Measurements from ENCODE around the gene MYOCD.

The MYOCD gene

GRCh38 chr17:12683299-12683698, 17.6 kb downstream of the MYOCD start:
- Histone ChIP-seq H3K79me2 (ENCODE audit: insufficient read depth, low read length) (no peaks in the 10 kb centered on the region), H3K4me3 (ENCODE audit: low read depth in 1 of 2, low read length in 2 of 2) (no peak overlapping the region), H3K9me3 (ENCODE audit: insufficient read depth, low read length, severe bottlenecking) (no peaks in the 10 kb centered on the region), H3K27me3 (ENCODE audit: insufficient read depth, low read length, poor library complexity) (no peaks in the 10 kb centered on the region), H3K27ac (ENCODE audit: low read length) (no peak overlapping the region), H4K20me1 (ENCODE audit: insufficient read depth, low read length) (no peaks in the 10 kb centered on the region), H3K4me2 (ENCODE audit: insufficient read depth, low read length) (no peak overlapping the region), H2AFZ (ENCODE audit: low read depth, low read length) (no peak overlapping the region), H3K36me3 (ENCODE audit: insufficient read depth, low read length) (no peaks in the 10 kb centered on the region), H3K9ac (ENCODE audit: low read depth, low read length) (no peak overlapping the region), H3K4me1 (ENCODE audit: insufficient read depth, low read length) (no peaks in the 10 kb centered on the region)
- TF ChIP-seq CTCF (IDR thresholded peaks at IDR 0.05; ENCODE audit: borderline replicate concordance, extremely low read depth, low read length, poor library complexity, severe bottlenecking): no peak
- TF ChIP-seq EZH2 (IDR thresholded peaks at IDR 0.05; ENCODE audit: borderline replicate concordance, low read depth, low read length, severe bottlenecking): no peak
- ATAC-seq (ENCODE audit: insufficient read depth, low read depth) (no peak), DNase-seq (no peak)

GRCh38 chr17:12686486-12686885, 20.8 kb downstream of the MYOCD start:
- no peak overlapping the region for H3K4me3 ChIP-seq (ENCODE audit: low read depth in 1 of 2, low read length in 2 of 2)
- no peak for DNase-seq
- no peaks in the 10 kb centered on the region for H3K79me2 ChIP-seq (ENCODE audit: insufficient read depth, low read length)
- no peak overlapping the region for H2AFZ ChIP-seq (ENCODE audit: low read depth, low read length)
- H3K4me2 ChIP-seq (ENCODE audit: insufficient read depth, low read length): no peak overlapping the region
- TF ChIP-seq CTCF (IDR thresholded peaks at IDR 0.05; ENCODE audit: borderline replicate concordance, extremely low read depth, low read length, poor library complexity, severe bottlenecking) (no peak), EZH2 (IDR thresholded peaks at IDR 0.05; ENCODE audit: borderline replicate concordance, low read depth, low read length, severe bottlenecking) (no peak)
- H4K20me1 ChIP-seq (ENCODE audit: insufficient read depth, low read length): no peaks in the 10 kb centered on the region
- H3K36me3 ChIP-seq (ENCODE audit: insufficient read depth, low read length): no peaks in the 10 kb centered on the region
- no peak for ATAC-seq (ENCODE audit: insufficient read depth, low read depth)
- H3K27ac ChIP-seq (ENCODE audit: low read length): no peak overlapping the region
- H3K27me3 ChIP-seq (ENCODE audit: insufficient read depth, low read length, poor library complexity): no peaks in the 10 kb centered on the region
- H3K9ac ChIP-seq (ENCODE audit: low read depth, low read length): no peak overlapping the region
- no peaks in the 10 kb centered on the region for H3K4me1 ChIP-seq (ENCODE audit: insufficient read depth, low read length)
- no peaks in the 10 kb centered on the region for H3K9me3 ChIP-seq (ENCODE audit: insufficient read depth, low read length, severe bottlenecking)

- Histone ChIP-seq H3K36me3 (ENCODE audit: insufficient read depth, low read length) (no peaks in the 10 kb centered on the region), H3K4me1 (ENCODE audit: insufficient read depth, low read length) (no peaks in the 10 kb centered on the region), H3K4me3 (ENCODE audit: low read depth in 1 of 2, low read length in 2 of 2) (no peak overlapping the region), H3K4me2 (ENCODE audit: insufficient read depth, low read length) (no peak overlapping the region), H3K9ac (ENCODE audit: low read depth, low read length) (no peak overlapping the region), H3K27me3 (ENCODE audit: insufficient read depth, low read length, poor library complexity) (no peaks in the 10 kb centered on the region), H3K27ac (ENCODE audit: low read length) (no peak overlapping the region), H3K9me3 (ENCODE audit: insufficient read depth, low read length, severe bottlenecking) (no peaks in the 10 kb centered on the region), H2AFZ (ENCODE audit: low read depth, low read length) (no peak overlapping the region), H4K20me1 (ENCODE audit: insufficient read depth, low read length) (no peaks in the 10 kb centered on the region), H3K79me2 (ENCODE audit: insufficient read depth, low read length) (no peaks in the 10 kb centered on the region)
- ATAC-seq (ENCODE audit: insufficient read depth, low read depth): no peak
- DNase-seq: no peak
- TF ChIP-seq CTCF (IDR thresholded peaks at IDR 0.05; ENCODE audit: borderline replicate concordance, extremely low read depth, low read length, poor library complexity, severe bottlenecking) (no peak), EZH2 (IDR thresholded peaks at IDR 0.05; ENCODE audit: borderline replicate concordance, low read depth, low read length, severe bottlenecking) (no peak)
These were observed 22.7 kb downstream of the MYOCD start for GRCh38 chr17:12688382-12688781.

- H3K4me1 ChIP-seq (ENCODE audit: insufficient read depth, low read length): no peaks in the 10 kb centered on the region
- no peaks in the 10 kb centered on the region for H3K79me2 ChIP-seq (ENCODE audit: insufficient read depth, low read length)
- no peaks in the 10 kb centered on the region for H3K27me3 ChIP-seq (ENCODE audit: insufficient read depth, low read length, poor library complexity)
- DNase-seq (no peak), ATAC-seq (ENCODE audit: insufficient read depth, low read depth) (no peak)
- no peak overlapping the region for H3K27ac ChIP-seq (ENCODE audit: low read length)
- H3K9me3 ChIP-seq (ENCODE audit: insufficient read depth, low read length, severe bottlenecking): no peaks in the 10 kb centered on the region
- no peaks in the 10 kb centered on the region for H4K20me1 ChIP-seq (ENCODE audit: insufficient read depth, low read length)
- H3K4me2 ChIP-seq (ENCODE audit: insufficient read depth, low read length): no peak overlapping the region
- TF ChIP-seq EZH2 (IDR thresholded peaks at IDR 0.05; ENCODE audit: borderline replicate concordance, low read depth, low read length, severe bottlenecking) (no peak), CTCF (IDR thresholded peaks at IDR 0.05; ENCODE audit: borderline replicate concordance, extremely low read depth, low read length, poor library complexity, severe bottlenecking) (no peak)
- H2AFZ ChIP-seq (ENCODE audit: low read depth, low read length): no peak overlapping the region
- no peak overlapping the region for H3K9ac ChIP-seq (ENCODE audit: low read depth, low read length)
- no peaks in the 10 kb centered on the region for H3K36me3 ChIP-seq (ENCODE audit: insufficient read depth, low read length)
- no peak overlapping the region for H3K4me3 ChIP-seq (ENCODE audit: low read depth in 1 of 2, low read length in 2 of 2)
These were observed 25.5 kb downstream of the MYOCD start for GRCh38 chr17:12691173-12691572.
